ENCODE data around the gene DDX6. TPM values are rescaled to one million over a fixed set of nuclear protein-coding genes. Genes with fewer than 3 reads are reported as not detected.

DDX6 gene
- total RNA-seq, 2 experiments from 2014 or later, result 46.5 to 128 TPM

DNA sequence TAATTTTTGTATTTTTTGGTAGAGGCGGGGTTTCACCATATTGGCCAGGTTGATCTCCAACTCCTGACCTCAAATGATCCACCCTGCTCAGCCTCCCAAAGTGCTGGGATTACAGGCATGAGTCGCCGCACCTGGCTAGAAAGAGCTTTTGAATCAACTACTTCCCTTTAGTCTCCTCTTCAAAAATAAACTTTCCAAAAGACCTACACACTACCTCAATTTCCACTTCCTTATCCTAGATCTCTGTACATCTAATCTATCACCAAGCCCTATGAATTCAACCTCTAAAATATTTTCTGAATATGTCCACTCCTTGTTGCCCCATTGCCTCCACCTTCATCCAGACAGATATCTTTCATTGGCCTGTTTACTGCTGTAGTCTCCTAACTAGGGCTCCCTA, 13.1 kb upstream of the DDX6 start:
- Histone ChIP-seq H3K36me3 (ENCODE audit: insufficient read depth, low read length) (no peaks in the 10 kb centered on the region), H3K27ac (ENCODE audit: low read depth, low read length, poor library complexity, severe bottlenecking) (no peak overlapping the region), H3K4me3 (ENCODE audit: low read depth, low read length, poor library complexity, severe bottlenecking) (no peak overlapping the region), H3K4me2 (ENCODE audit: low read length) (no peak overlapping the region), H4K20me1 (ENCODE audit: insufficient read depth, low read length) (no peaks in the 10 kb centered on the region), H3K4me1 (ENCODE audit: insufficient read depth, low read length, poor library complexity, severe bottlenecking) (peaks cover 7% of the 10 kb centered on the region), H3K9me2 (ENCODE audit: insufficient read depth, low read length) (no peaks in the 10 kb centered on the region), H3K79me2 (ENCODE audit: insufficient read depth, low read depth, low read length) (no peaks in the 10 kb centered on the region), H3K9me3 (ENCODE audit: low read length) (no peaks in the 10 kb centered on the region), H2AFZ (ENCODE audit: low read length) (no peak overlapping the region)
- ChIA-PET POLR2A (interaction anchor here (0.6 to 3.6 kb wide), 6 partner anchors 8 to 66 kb away, joined by 3 to 21 read pairs (median 4); no protein-coding TSS in a partner anchor), CTCF (ENCODE audit: unreplicated experiment) (interaction anchor here (0.6 to 1.2 kb wide), 2 partner anchors 11 to 14 kb away, joined by 3 to 4 read pairs; no protein-coding TSS in a partner anchor)
- TF ChIP-seq, protein P1, sequence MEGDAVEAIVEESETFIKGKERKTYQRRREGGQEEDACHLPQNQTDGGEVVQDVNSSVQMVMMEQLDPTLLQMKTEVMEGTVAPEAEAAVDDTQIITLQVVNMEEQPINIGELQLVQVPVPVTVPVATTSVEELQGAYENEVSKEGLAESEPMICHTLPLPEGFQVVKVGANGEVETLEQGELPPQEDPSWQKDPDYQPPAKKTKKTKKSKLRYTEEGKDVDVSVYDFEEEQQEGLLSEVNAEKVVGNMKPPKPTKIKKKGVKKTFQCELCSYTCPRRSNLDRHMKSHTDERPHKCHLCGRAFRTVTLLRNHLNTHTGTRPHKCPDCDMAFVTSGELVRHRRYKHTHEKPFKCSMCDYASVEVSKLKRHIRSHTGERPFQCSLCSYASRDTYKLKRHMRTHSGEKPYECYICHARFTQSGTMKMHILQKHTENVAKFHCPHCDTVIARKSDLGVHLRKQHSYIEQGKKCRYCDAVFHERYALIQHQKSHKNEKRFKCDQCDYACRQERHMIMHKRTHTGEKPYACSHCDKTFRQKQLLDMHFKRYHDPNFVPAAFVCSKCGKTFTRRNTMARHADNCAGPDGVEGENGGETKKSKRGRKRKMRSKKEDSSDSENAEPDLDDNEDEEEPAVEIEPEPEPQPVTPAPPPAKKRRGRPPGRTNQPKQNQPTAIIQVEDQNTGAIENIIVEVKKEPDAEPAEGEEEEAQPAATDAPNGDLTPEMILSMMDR (conservative IDR thresholded peaks at IDR 0.05; ENCODE audit: low read length), result no peak
- TF ChIP-seq EZH2phosphoT487 (IDR thresholded peaks at IDR 0.05; ENCODE audit: borderline replicate concordance, low read depth, low read length), result no peak
- no TSS peak for BruUV-seq (replicated peaks)
- DNase-seq (ENCODE audit: low spot score), result no peak
- intact Hi-C loops (cut with micrococcal nuclease; ENCODE audit: unreplicated experiment), result no loop called here

DNA sequence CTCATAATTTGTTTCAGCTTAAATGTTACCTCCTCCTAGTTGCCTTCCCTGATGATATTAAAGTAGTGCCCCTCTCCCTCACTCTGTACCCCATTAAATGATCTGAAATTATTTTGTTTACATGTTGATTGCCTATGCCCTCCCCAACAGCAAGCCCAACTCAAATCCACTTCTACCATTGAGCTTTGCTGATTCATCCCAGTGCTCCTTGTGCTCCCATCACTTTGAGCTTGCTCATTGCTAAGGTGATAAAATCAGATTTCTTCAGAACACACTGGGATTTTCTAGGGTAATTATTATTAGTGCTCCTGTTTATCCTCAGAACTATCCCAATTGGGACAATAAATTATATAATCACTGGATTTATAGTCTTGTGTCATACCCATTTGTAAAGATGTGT, 8.4 kb upstream of the DDX6 start:
- H2AFZ ChIP-seq (ENCODE audit: low read length), result no peak overlapping the region
- ChIA-PET CTCF (ENCODE audit: unreplicated experiment) (interaction anchor here (0.6 kb wide), 1 partner anchor 8 kb away, joined by 4 read pairs; the partner anchor contains the start of gene DDX6), POLR2A (interaction anchor here (0.7 to 1.5 kb wide), 5 partner anchors 11 to 206 kb away, joined by 3 to 6 read pairs (median 4); no protein-coding TSS in a partner anchor)
- BruUV-seq (replicated peaks), result no TSS peak
- H3K79me2 ChIP-seq (ENCODE audit: insufficient read depth, low read depth, low read length), result no peaks in the 10 kb centered on the region
- no peak for TF ChIP-seq EZH2phosphoT487 (IDR thresholded peaks at IDR 0.05; ENCODE audit: borderline replicate concordance, low read depth, low read length)
- TF ChIP-seq, protein P1 (conservative IDR thresholded peaks at IDR 0.05; ENCODE audit: low read length), result no peak
- H3K4me2 ChIP-seq (ENCODE audit: low read length), result no peak overlapping the region
- no peaks in the 10 kb centered on the region for H4K20me1 ChIP-seq (ENCODE audit: insufficient read depth, low read length)
- peaks cover 7% of the 10 kb centered on the region for H3K4me1 ChIP-seq (ENCODE audit: insufficient read depth, low read length, poor library complexity, severe bottlenecking)
- H3K9me3 ChIP-seq (ENCODE audit: low read length), result no peaks in the 10 kb centered on the region
- no peak overlapping the region for H3K4me3 ChIP-seq (ENCODE audit: low read depth, low read length, poor library complexity, severe bottlenecking)
- DNase-seq (ENCODE audit: low spot score), result no peak
- H3K9me2 ChIP-seq (ENCODE audit: insufficient read depth, low read length), result no peaks in the 10 kb centered on the region
- intact Hi-C loops (cut with micrococcal nuclease; ENCODE audit: unreplicated experiment), result no loop called here
- no peak overlapping the region for H3K27ac ChIP-seq (ENCODE audit: low read depth, low read length, poor library complexity, severe bottlenecking)
- no peaks in the 10 kb centered on the region for H3K36me3 ChIP-seq (ENCODE audit: insufficient read depth, low read length)

DNA sequence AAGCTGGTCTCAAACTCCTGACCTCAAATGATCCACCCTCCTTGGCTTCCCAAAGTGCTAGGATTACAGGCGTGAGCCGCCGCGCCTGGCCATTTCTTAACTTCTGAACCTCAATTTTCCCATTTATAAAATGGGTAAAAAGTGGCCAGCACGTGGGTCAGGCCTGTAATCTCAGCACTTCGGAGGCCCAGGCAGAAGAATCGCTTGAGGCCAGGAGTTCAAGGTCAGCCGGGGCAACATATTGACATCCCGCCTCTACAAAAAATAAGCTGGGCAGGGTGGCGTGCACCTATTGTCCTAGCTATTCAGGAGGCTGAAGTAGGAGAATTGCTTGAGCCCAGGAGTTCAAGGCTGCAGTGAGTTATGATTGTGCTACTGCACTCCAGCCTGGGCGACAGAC, 6.5 kb upstream of the DDX6 start:
- H3K27ac ChIP-seq (ENCODE audit: low read depth, low read length, poor library complexity, severe bottlenecking), result no peak overlapping the region
- H3K79me2 ChIP-seq (ENCODE audit: insufficient read depth, low read depth, low read length), result no peaks in the 10 kb centered on the region; the same call in 1 of the 2 replicates
- peaks cover 13% of the 10 kb centered on the region for H3K4me1 ChIP-seq (ENCODE audit: insufficient read depth, low read length, poor library complexity, severe bottlenecking)
- ChIA-PET POLR2A (interaction anchor here (0.6 to 2.3 kb wide), 3 partner anchors 19 to 62 kb away, joined by 4 to 6 read pairs (median 5); no protein-coding TSS in a partner anchor), CTCF (ENCODE audit: unreplicated experiment) (no interaction called here)
- no peak overlapping the region for H3K4me2 ChIP-seq (ENCODE audit: low read length)
- no peaks in the 10 kb centered on the region for H3K9me3 ChIP-seq (ENCODE audit: low read length)
- H3K9me2 ChIP-seq (ENCODE audit: insufficient read depth, low read length), result no peaks in the 10 kb centered on the region
- H4K20me1 ChIP-seq (ENCODE audit: insufficient read depth, low read length), result no peaks in the 10 kb centered on the region
- BruUV-seq (replicated peaks), result no TSS peak
- no peak overlapping the region for H3K4me3 ChIP-seq (ENCODE audit: low read depth, low read length, poor library complexity, severe bottlenecking)
- DNase-seq (ENCODE audit: low spot score), result no peak
- no peak overlapping the region for H2AFZ ChIP-seq (ENCODE audit: low read length)
- intact Hi-C loops (cut with micrococcal nuclease; ENCODE audit: unreplicated experiment), result no loop called here
- H3K36me3 ChIP-seq (ENCODE audit: insufficient read depth, low read length), result no peaks in the 10 kb centered on the region
- TF ChIP-seq, protein P1 (conservative IDR thresholded peaks at IDR 0.05; ENCODE audit: low read length), result no peak
- TF ChIP-seq EZH2phosphoT487 (IDR thresholded peaks at IDR 0.05; ENCODE audit: borderline replicate concordance, low read depth, low read length), result no peak

Measured in OCI-LY7 (cell line).